H1 (cell line): ENCODE measurements around the gene RAB3IL1. TPM values are rescaled to one million over a fixed set of nuclear protein-coding genes. Genes with fewer than 3 reads are reported as not detected.

ENCODE experiments used
- CTCF ChIA-PET: fragments of 300-600 bp; sonication (Branson Sonifier 250); formaldehyde crosslinking; loops from one replicate; lab custom pipeline; 2021; ENCODE audit not compliant: partially characterized antibody; lab: Charles Lee
- POLR2A ChIA-PET: fragments of 300-600 bp; sonication (Branson Sonifier 250); formaldehyde crosslinking; loops from one replicate; lab custom pipeline; 2021; ENCODE audit warnings: inconsistent platforms; ENCODE audit not compliant: partially characterized antibody; lab: Charles Lee
- DNase-seq, 2 experiments: peaks; one replicate each; pipeline versions ENCODE4 v3.0.0 to v3.0.0-alpha.2; 2010 to 2022; ENCODE audit warnings: low spot score in 2 of 2, low read depth in 1 of 2, mixed read lengths in 1 of 2
- FAIRE-seq: peaks from 2 replicates; lab custom pipeline; 2011; peaks lifted over from hg19 to GRCh38; lab: Jason Lieb, UNC
- H2AFZ ChIP-seq: 2 replicates; pipeline ENCODE4 v1.8.1; 2012; ENCODE audit warnings: low read length, inconsistent platforms
- H2AK5ac ChIP-seq: 2 replicates; pipeline ENCODE4 v1.6.1; 2013; ENCODE audit warnings: low read depth, low read length
- H2BK120ac ChIP-seq: replicated peaks from 2 replicates; pipeline ENCODE3; 2013; ENCODE audit warnings: low read depth, low read length, inconsistent platforms
- H2BK12ac ChIP-seq: 2 replicates; pipeline ENCODE4 v1.6.1; 2013; ENCODE audit warnings: low read depth, low read length
- H2BK15ac ChIP-seq: 2 replicates; pipeline ENCODE4 v1.6.1; 2013; ENCODE audit warnings: low read length
- H2BK20ac ChIP-seq: 2 replicates; pipeline ENCODE4 v1.6.1; 2013; ENCODE audit warnings: low read length
- H2BK5ac ChIP-seq: 2 replicates; pipeline ENCODE4 v1.6.1; 2013; ENCODE audit warnings: low read depth, low read length
- H3K14ac ChIP-seq: 2 replicates; pipeline ENCODE4 v1.6.1; 2013; ENCODE audit warnings: inconsistent platforms; ENCODE audit not compliant: insufficient read length
- H3K18ac ChIP-seq: 2 replicates; pipeline ENCODE4 v1.6.1; 2013; ENCODE audit warnings: low read length; ENCODE audit errors: extremely low read depth
- H3K23ac ChIP-seq: 2 replicates; pipeline ENCODE4 v1.6.1; 2013; ENCODE audit warnings: inconsistent platforms; ENCODE audit not compliant: insufficient read length
- H3K23me2 ChIP-seq: 2 replicates; pipeline ENCODE4 v1.6.1; 2013; ENCODE audit warnings: low read depth, low read length
- H3K27ac ChIP-seq: 2 replicates; pipeline ENCODE4 v1.6.1; 2011; ENCODE audit warnings: low read depth, low read length, inconsistent platforms
- H3K27me3 ChIP-seq, 4 experiments: replicated peaks in 1 of 4; 1 replicate in 1 of 4; 2 replicates in 3 of 4; pipeline versions ENCODE4 v1.6.1 to v1.8.1; 2011 to 2013; ENCODE audit warnings: low read length in 3 of 4, mild to moderate bottlenecking in 3 of 4, inconsistent platforms in 2 of 4, mixed read lengths in 2 of 4, moderate library complexity in 1 of 4; ENCODE audit not compliant: control insufficient read depth in 3 of 4, insufficient read depth in 3 of 4; ENCODE audit errors: extremely low read depth in 1 of 4
- H3K36me3 ChIP-seq, 4 experiments: 2 replicates each; pipeline versions ENCODE4 v1.6.1 to v1.8.1; 2011 to 2013; ENCODE audit warnings: mild to moderate bottlenecking in 4 of 4, low read length in 3 of 4, moderate library complexity in 2 of 4, control low read depth in 1 of 4, inconsistent platforms in 1 of 4; ENCODE audit not compliant: insufficient read depth in 4 of 4, control insufficient read depth in 2 of 4
- H3K4ac ChIP-seq: replicated peaks from 2 replicates; pipeline ENCODE3; 2013; ENCODE audit warnings: low read length, low read depth, mixed read lengths, inconsistent platforms; ENCODE audit not compliant: insufficient read length
- H3K4me1 ChIP-seq, 4 experiments: replicated peaks in 1 of 4; 1 replicate in 1 of 4; 2 replicates in 3 of 4; pipeline versions ENCODE4 v1.6.1 to v1.8.1; 2011 to 2013; ENCODE audit warnings: low read length in 3 of 4, inconsistent platforms in 2 of 4, mixed read lengths in 1 of 4; ENCODE audit not compliant: insufficient read depth in 4 of 4, control insufficient read depth in 3 of 4
- H3K4me2 ChIP-seq, 2 experiments: 2 replicates each; pipeline versions ENCODE4 v1.6.1 to v1.8.1; 2011 to 2013; ENCODE audit warnings: low read depth in 2 of 2, low read length in 2 of 2, control low read depth in 1 of 2, inconsistent platforms in 1 of 2, mild to moderate bottlenecking in 1 of 2; ENCODE audit not compliant: insufficient read depth in 1 of 2
- H3K4me3 ChIP-seq, 4 experiments: fragments of 200-600, 300-600 bp in 1 of 4; sonication (generic), shearing (Covaris generic), sonication (Bioruptor Twin) in 1 of 4; 2 replicates each; pipeline versions ENCODE4 v1.5.1 to v1.8.1; 2011 to 2016; ENCODE audit warnings: low read length in 4 of 4, low read depth in 3 of 4, control low read depth in 2 of 4, inconsistent platforms in 2 of 4, mild to moderate bottlenecking in 2 of 4, mixed read lengths in 1 of 4, moderate library complexity in 1 of 4; ENCODE audit not compliant: insufficient read depth in 2 of 4; ENCODE audit errors: extremely low read depth in 1 of 4
- H3K56ac ChIP-seq: replicated peaks from 2 replicates; pipeline ENCODE3; 2013; ENCODE audit warnings: low read depth, mild to moderate bottlenecking, mixed read lengths, low read length, inconsistent platforms; ENCODE audit not compliant: insufficient read length
- H3K79me1 ChIP-seq: 2 replicates; pipeline ENCODE4 v1.6.1; 2013; ENCODE audit warnings: low read depth, low read length, control low read depth
- H3K79me2 ChIP-seq, 2 experiments: 2 replicates each; pipeline versions ENCODE4 v1.6.1 to v1.8.1; 2012 to 2013; ENCODE audit warnings: low read length in 2 of 2, mild to moderate bottlenecking in 2 of 2, inconsistent platforms in 1 of 2; ENCODE audit not compliant: insufficient read depth in 2 of 2, control insufficient read depth in 1 of 2
- H3K9ac ChIP-seq, 4 experiments: replicated peaks in 1 of 4; 1 replicate in 1 of 4; 2 replicates in 3 of 4; pipeline versions ENCODE4 v1.6.1 to v1.8.1; 2011 to 2013; ENCODE audit warnings: low read depth in 3 of 4, low read length in 3 of 4, control low read depth in 2 of 4, mild to moderate bottlenecking in 2 of 4, moderate library complexity in 2 of 4, inconsistent platforms in 1 of 4; ENCODE audit errors: extremely low read depth in 1 of 4
- H3K9me3 ChIP-seq, 2 experiments: 2 replicates each; pipeline versions ENCODE4 v1.6.1 to v1.8.1; 2012 to 2013; ENCODE audit warnings: mild to moderate bottlenecking in 2 of 2, moderate library complexity in 2 of 2, control low read depth in 1 of 2, inconsistent platforms in 1 of 2, low read depth in 1 of 2, low read length in 1 of 2, mixed read lengths in 1 of 2; ENCODE audit not compliant: insufficient read depth in 2 of 2
- H4K20me1 ChIP-seq, 2 experiments: replicated peaks in 1 of 2; 2 replicates each; pipeline versions ENCODE3 to v1.8.1; 2011 to 2013; ENCODE audit warnings: inconsistent platforms in 2 of 2, low read length in 2 of 2, mild to moderate bottlenecking in 1 of 2; ENCODE audit not compliant: insufficient read depth in 2 of 2, control insufficient read depth in 1 of 2
- H4K5ac ChIP-seq: 2 replicates; pipeline ENCODE4 v1.6.1; 2013; ENCODE audit warnings: low read length, low read depth, mixed read lengths, inconsistent platforms; ENCODE audit not compliant: insufficient read length
- H4K8ac ChIP-seq: 2 replicates; pipeline ENCODE4 v1.8.0; 2013; ENCODE audit warnings: mild to moderate bottlenecking, moderate library complexity, low read length, inconsistent platforms; ENCODE audit not compliant: insufficient read depth; ENCODE audit errors: extremely low read depth
- H4K91ac ChIP-seq: replicated peaks from 2 replicates; pipeline ENCODE3; 2013; ENCODE audit warnings: low read length, mixed read lengths, inconsistent platforms; ENCODE audit not compliant: insufficient read length
- CHD2 ChIP-seq: IDR thresholded peaks from 2 replicates; pipeline ENCODE4 v1.6.1; 2012; ENCODE audit warnings: low read length, improper control_type of control experiment
- EZH2 ChIP-seq: fragments of 200-600 bp; sonication (generic); IDR thresholded peaks from 2 replicates; pipeline ENCODE4 v1.7.1; 2012; ENCODE audit warnings: low read depth, mild to moderate bottlenecking, moderate library complexity, low read length, inconsistent platforms; ENCODE audit not compliant: severe bottlenecking
- KDM5A ChIP-seq: fragments of 200-600 bp; IDR thresholded peaks from 2 replicates; pipeline ENCODE4 v1.7.1; 2012; ENCODE audit warnings: mild to moderate bottlenecking, low read length, inconsistent platforms, mixed read lengths
- WGBS, 2 experiments: shearing (Covaris generic) in 1 of 2; methylation state at CpG; one replicate each; pipeline versions ENCODE4 v1.1.6 to v1.1.7; 2013 to 2015; ENCODE audit warnings: low lambda C conversion rate in 2 of 2, mixed read lengths in 2 of 2, inconsistent platforms in 1 of 2, low coverage in 1 of 2, missing lambda C conversion rate in 1 of 2; ENCODE audit not compliant: insufficient replicate concordance in 2 of 2, insufficient coverage in 1 of 2, insufficient read length in 1 of 2; ENCODE audit errors: extremely low coverage in 1 of 2, missing lambda C conversion rate in 1 of 2; 5-methylcytosine and 5-hydroxymethylcytosine counted together
- polyA plus RNA-seq, 7 experiments: library from polyadenylated mRNA; depleted of rRNA in 3 of 7; stranded (reverse) in 5 of 7; unstranded in 2 of 7; fragments of >200 nt in 5 of 7; fragments of 200-250 nt in 2 of 7; gene quantifications; 1 replicate in 5 of 7; 2 replicates in 1 of 7; 4 replicates in 1 of 7; pipeline versions ENCODE4 v1.2.1 to v1.2.3, GENCODE V29; 2011 to 2013; ENCODE audit warnings: missing spikeins in 2 of 7, mixed read lengths in 2 of 7
- total RNA-seq: library from RNA; stranded (reverse); fragmentation: NEBNext Ultra II Directional; extraction: Animal tissue kit (Norgen Biotek cat#: 25700); gene quantifications from 2 replicates; pipeline ENCODE4 v1.2.1, GENCODE V29; 2021

Gene RAB3IL1
- total and polyA plus RNA-seq, 2 of the 8 experiments (the other 6 are each of a cell fraction or from before 2014, with no cell fraction given) = 6.8 to 7.9 TPM

- Histone ChIP-seq H3K4me1 (peaks cover 0 to 17% (median 10%) of the 10 kb centered on the region in 4 experiments; a peak in 6 of 7 replicates), H3K4ac (no peak overlapping the region), H4K20me1 (peaks cover 2% of the 10 kb centered on the region in 2 experiments), H3K23me2 (peaks cover 8% of the 10 kb centered on the region; the same call in 1 of the 2 replicates), H2BK15ac (no peak overlapping the region), H3K27ac (no peak overlapping the region), H3K56ac (no peak overlapping the region), H3K4me3 (no peak overlapping the region), H3K36me3 (no peaks in the 10 kb centered on the region), H3K14ac (no peak overlapping the region), H2BK5ac (no peak overlapping the region), H3K23ac (no peak overlapping the region), H4K91ac (no peak overlapping the region), H3K9me3 (no peaks in the 10 kb centered on the region), H3K18ac (no peak overlapping the region), H4K5ac (no peak overlapping the region), H3K79me1 (no peaks in the 10 kb centered on the region), H2AFZ (no peak overlapping the region), H3K9ac (no peak overlapping the region), H2BK120ac (no peak overlapping the region), H4K8ac (no peak overlapping the region), H3K27me3 (no peaks in the 10 kb centered on the region), H3K79me2 (no peaks in the 10 kb centered on the region; a peak in 1 of 4 replicates), H2BK20ac (no peak overlapping the region), H2BK12ac (no peak overlapping the region), H3K4me2 (no peak overlapping the region), H2AK5ac (no peak overlapping the region)
- 88% methylated on average over 5 of the region's 5 CpGs; no CpG with 5 or more reads in 1 of the 2 experiments for WGBS, 2 experiments
- POLR2A ChIA-PET = no interaction called here
- CTCF ChIA-PET = interaction anchor here (1.0 to 23.2 kb wide), 3 partner anchors 29 to 216 kb away, joined by 3 to 658 read pairs (median 225); partner anchors contain the start of gene BEST1
- DNase-seq (no peak), FAIRE-seq (no peak)
- TF ChIP-seq KDM5A (no peak), CHD2 (no peak), EZH2 (no peak)
Observed at GRCh38 chr11:61893981-61894380, 23.4 kb downstream of the RAB3IL1 start.
